Endothelial cell of umbilical vein (primary cell): ENCODE measurements around the gene CLNK. TPM values are rescaled to one million over a fixed set of nuclear protein-coding genes. Genes with fewer than 3 reads are reported as not detected.

ENCODE experiments used
- BruUV-seq: library from RNA; stranded (reverse); fragments of 400-500 nt; replicated peaks from 2 replicates; lab custom pipeline; 2021; lab: Mats Ljungman, UMichigan
- CTCF ChIA-PET: fragments of 300-600, 350-600 bp; sonication (Branson Sonifier 250); formaldehyde crosslinking; loops from one replicate; lab custom pipeline; 2021; ENCODE audit warnings: antibody characterized with exemption, inconsistent platforms; lab: Charles Lee
- POLR2A ChIA-PET: fragments of 300-600, 350-600 bp; sonication (Branson Sonifier 250); formaldehyde crosslinking; loops from one replicate; lab custom pipeline; 2021; ENCODE audit warnings: antibody characterized with exemption, inconsistent platforms; lab: Charles Lee
- DNase-seq: peaks from one replicate; pipeline ENCODE4 v3.0.0-alpha.2; 2011; ENCODE audit warnings: low read depth, low spot score
- FAIRE-seq: peaks from 2 replicates; lab custom pipeline; 2011; peaks lifted over from hg19 to GRCh38; lab: Jason Lieb, UNC
- H2AFZ ChIP-seq: 2 replicates; pipeline ENCODE4 v1.6.0; 2012; ENCODE audit warnings: low read depth, low read length, control low read depth, inconsistent platforms
- H3K27ac ChIP-seq: 2 replicates; pipeline ENCODE4 v1.5.1; 2011; ENCODE audit warnings: low read depth, mild to moderate bottlenecking, control low read depth, low read length, moderate library complexity; ENCODE audit not compliant: insufficient read depth
- H3K27me3 ChIP-seq, 2 experiments: 2 replicates each; pipeline versions ENCODE4 v1.6.0 to v1.6.1; 2011; ENCODE audit warnings: low read length in 2 of 2, mixed read lengths in 1 of 2; ENCODE audit not compliant: control insufficient read depth in 2 of 2, insufficient read depth in 2 of 2
- H3K36me3 ChIP-seq, 2 experiments: 2 replicates in 1 of 2; 3 replicates in 1 of 2; pipeline ENCODE4 v1.5.1; 2011; ENCODE audit warnings: low read length in 2 of 2, mild to moderate bottlenecking in 1 of 2, moderate library complexity in 1 of 2; ENCODE audit not compliant: control insufficient read depth in 2 of 2, insufficient read depth in 2 of 2; ENCODE audit errors: extremely low read depth in 1 of 2
- H3K4me1 ChIP-seq: 3 replicates; pipeline ENCODE4 v1.5.1; 2011; ENCODE audit warnings: mild to moderate bottlenecking, low read length; ENCODE audit not compliant: control insufficient read depth, insufficient read depth; ENCODE audit errors: extremely low read depth
- H3K4me2 ChIP-seq: 2 replicates; pipeline ENCODE4 v1.6.1; 2011; ENCODE audit warnings: low read length, control low read depth, mixed read lengths; ENCODE audit not compliant: insufficient read depth
- H3K4me3 ChIP-seq, 3 experiments: fragments of 200-600 bp in 1 of 3; sonication (generic), shearing (Covaris generic) in 1 of 3; replicated peaks in 1 of 3; 2 replicates each; pipeline ENCODE4 v1.5.1; 2011 to 2016; ENCODE audit warnings: control low read depth in 3 of 3, low read length in 3 of 3, mild to moderate bottlenecking in 2 of 3, inconsistent platforms in 1 of 3, low read depth in 1 of 3, moderate library complexity in 1 of 3; ENCODE audit not compliant: insufficient read depth in 1 of 3
- H3K79me2 ChIP-seq: 2 replicates; pipeline ENCODE4 v1.6.0; 2012; ENCODE audit warnings: low read length, inconsistent platforms; ENCODE audit not compliant: control insufficient read depth, insufficient read depth
- H3K9ac ChIP-seq: replicated peaks from 2 replicates; pipeline ENCODE3; 2011; ENCODE audit warnings: low read length, control low read depth; ENCODE audit not compliant: insufficient read depth; ENCODE audit errors: extremely low read depth
- H3K9me1 ChIP-seq: replicated peaks from 3 replicates; pipeline ENCODE4 v1.6.0; 2011; ENCODE audit warnings: mild to moderate bottlenecking, low read length; ENCODE audit not compliant: control insufficient read depth, insufficient read depth; ENCODE audit errors: extremely low read depth
- H3K9me3 ChIP-seq: replicated peaks from 2 replicates; pipeline ENCODE4 v1.5.1; 2012; ENCODE audit warnings: low read length, inconsistent platforms; ENCODE audit not compliant: control insufficient read depth, insufficient read depth
- H4K20me1 ChIP-seq: replicated peaks from 2 replicates; pipeline ENCODE3; 2011; ENCODE audit warnings: mild to moderate bottlenecking, low read length; ENCODE audit not compliant: control insufficient read depth, insufficient read depth; ENCODE audit errors: extremely low read depth
- CTCF ChIP-seq, 2 donors: IDR thresholded peaks; 1 replicate in 1 of 2; 2 replicates in 1 of 2; pipeline ENCODE4 v1.5.1; 2011; ENCODE audit warnings: low read length in 2 of 2, mild to moderate bottlenecking in 2 of 2, moderate library complexity in 2 of 2, control low read depth in 1 of 2, inconsistent platforms in 1 of 2, low read depth in 1 of 2; ENCODE audit not compliant: insufficient read depth in 1 of 2; ENCODE audit errors: extremely low read depth in 1 of 2
- EZH2 ChIP-seq: IDR thresholded peaks from 2 replicates; pipeline ENCODE4 v1.6.1; 2012; ENCODE audit warnings: borderline replicate concordance, low read depth, mild to moderate bottlenecking, moderate library complexity, low read length, inconsistent platforms; ENCODE audit not compliant: severe bottlenecking
- FOS ChIP-seq: IDR thresholded peaks from 2 replicates; pipeline ENCODE4 v1.6.1; 2011; ENCODE audit warnings: mild to moderate bottlenecking, low read length, moderate library complexity, borderline replicate concordance; ENCODE audit not compliant: insufficient read depth
- GATA2 ChIP-seq: IDR thresholded peaks from 2 replicates; pipeline ENCODE4 v1.7.0; 2011; ENCODE audit warnings: low read depth, mild to moderate bottlenecking, moderate library complexity, mixed read lengths, low read length; ENCODE audit not compliant: insufficient read length, insufficient read depth
- JUN ChIP-seq: IDR thresholded peaks from 2 replicates; pipeline ENCODE4 v1.6.1; 2011; ENCODE audit warnings: borderline replicate concordance, low read depth; ENCODE audit not compliant: insufficient read length, insufficient read depth
- MAX ChIP-seq: IDR thresholded peaks from 2 replicates; pipeline ENCODE4 v1.6.1; 2011; ENCODE audit not compliant: insufficient read depth, insufficient read length
- MYC ChIP-seq: IDR thresholded peaks from one replicate; pipeline ENCODE4 v1.6.1; 2011; ENCODE audit warnings: mild to moderate bottlenecking, low read depth, low read length
- POLR2A ChIP-seq: IDR thresholded peaks from 2 replicates; pipeline ENCODE4 v1.6.1; 2012; ENCODE audit warnings: low read depth, mild to moderate bottlenecking, control low read depth, low read length
- POLR2AphosphoS5 ChIP-seq: IDR thresholded peaks from 2 replicates; pipeline ENCODE4 v1.6.1; 2012; ENCODE audit warnings: low read depth, mild to moderate bottlenecking, control low read depth, low read length, moderate library complexity; ENCODE audit not compliant: insufficient read depth
- dilution Hi-C: fragments of 300-500 bp; cut with MboI; formaldehyde crosslinking; loops from one replicate; pipeline ENCODE4 v1.15.0; 2019; ENCODE audit warnings: low sequenced_read_pairs; ENCODE audit not compliant: extremely low pct_ligation_motif_present
- intact Hi-C: fragments of 100-400 bp; cut with micrococcal nuclease; formaldehyde crosslinking; loops from one replicate; pipeline ENCODE4 v1.10.0; 2022
- polyA plus RNA-seq, 4 experiments: library from polyadenylated mRNA; depleted of rRNA in 3 of 4; stranded (reverse) in 3 of 4; unstranded in 1 of 4; fragments of >200 nt; gene quantifications; 2 replicates each; pipeline versions ENCODE4 v1.2.1 to v1.2.3, GENCODE V29; 2011 to 2012; ENCODE audit warnings: missing spikeins in 1 of 4
- total RNA-seq: library from RNA; stranded (reverse); gene quantifications from 2 replicates; pipeline ENCODE4 v1.2.3, GENCODE V29; 2021

Gene CLNK
- total and polyA plus RNA-seq, 2 donors (not counting 3 experiments of a cell fraction or from before 2014, with no cell fraction given), result not detected

- no peak overlapping the region for H3K27ac ChIP-seq
- H3K4me1 ChIP-seq, result no peaks in the 10 kb centered on the region
- H2AFZ ChIP-seq, result no peak overlapping the region
- BruUV-seq, result no TSS peak
- H3K4me2 ChIP-seq, result no peak overlapping the region
- dilution Hi-C loops (no loop called here), intact Hi-C loops (no loop called here)
- TF ChIP-seq GATA2 (no peak), POLR2AphosphoS5 (no peak), EZH2 (no peak), MAX (no peak), FOS (no peak), MYC (no peak), CTCF (IDR thresholded peaks at IDR 0.05; ENCODE audit: extremely low read depth in 1 of 2, insufficient read depth in 1 of 2, low read depth in 1 of 2, low read length in 2 of 2) (no peak), POLR2A (no peak), JUN (no peak)
- FAIRE-seq, result no peak
- H3K9ac ChIP-seq, result no peak overlapping the region
- ChIA-PET CTCF (no interaction called here), POLR2A (no interaction called here)
- peaks cover 5 to 7% of the 10 kb centered on the region in 2 experiments for H3K27me3 ChIP-seq
- no peaks in the 10 kb centered on the region for H3K36me3 ChIP-seq
- no peak for DNase-seq
- no peak overlapping the region for H3K4me3 ChIP-seq
- no peaks in the 10 kb centered on the region for H4K20me1 ChIP-seq
- no peaks in the 10 kb centered on the region for H3K9me1 ChIP-seq
- H3K9me3 ChIP-seq, result no peaks in the 10 kb centered on the region
- no peaks in the 10 kb centered on the region for H3K79me2 ChIP-seq
Observed at GRCh38 chr4:10635091-10635490, 49.5 kb downstream of the CLNK start.
